Progenitor cell of endocrine pancreas (in vitro differentiated cells): ENCODE measurements around the gene CTXND1. TPM values are rescaled to one million over a fixed set of nuclear protein-coding genes. Genes with fewer than 3 reads are reported as not detected.

Source experiments
- DNase-seq: peaks from one replicate; pipeline ENCODE4 v3.0.0; 2021; ENCODE audit warnings: low spot score; ENCODE audit not compliant: unreplicated experiment
- H3K27ac Mint-ChIP-seq: 2 replicates; pipeline ENCODE4 v1.8.0; 2021; ENCODE audit warnings: mild to moderate bottlenecking, moderate library complexity, mixed read lengths
- H3K27me3 Mint-ChIP-seq: 2 replicates; pipeline ENCODE4 v1.8.0; 2021; ENCODE audit warnings: mixed read lengths
- H3K36me3 Mint-ChIP-seq: 2 replicates; pipeline ENCODE4 v1.8.0; 2022; ENCODE audit warnings: mixed read lengths; ENCODE audit not compliant: insufficient read depth
- H3K4me1 Mint-ChIP-seq: 2 replicates; pipeline ENCODE4 v1.8.0; 2021; ENCODE audit warnings: low read depth, mixed read lengths
- H3K4me3 Mint-ChIP-seq: 2 replicates; pipeline ENCODE4 v1.8.0; 2021; ENCODE audit warnings: low read depth, mild to moderate bottlenecking, moderate library complexity, mixed read lengths
- H3K9me3 Mint-ChIP-seq: 2 replicates; pipeline ENCODE4 v1.8.0; 2021; ENCODE audit warnings: low read depth, mixed read lengths
- total RNA-seq: library from RNA; stranded (reverse); gene quantifications from 2 replicates; pipeline ENCODE4 v1.2.1, GENCODE V29; 2021
- TF ChIP-seq, protein P1 (sequence below): fragments of 200-600 bp; sonication (generic); IDR thresholded peaks from one replicate; pipeline ENCODE4 v1.5.0; 2021; ENCODE audit warnings: antibody characterized with exemption, mild to moderate bottlenecking; ENCODE audit not compliant: unreplicated experiment

The CTXND1 gene
- total RNA-seq, 1 donor from 2014 or later: 1.1 TPM

DNA sequence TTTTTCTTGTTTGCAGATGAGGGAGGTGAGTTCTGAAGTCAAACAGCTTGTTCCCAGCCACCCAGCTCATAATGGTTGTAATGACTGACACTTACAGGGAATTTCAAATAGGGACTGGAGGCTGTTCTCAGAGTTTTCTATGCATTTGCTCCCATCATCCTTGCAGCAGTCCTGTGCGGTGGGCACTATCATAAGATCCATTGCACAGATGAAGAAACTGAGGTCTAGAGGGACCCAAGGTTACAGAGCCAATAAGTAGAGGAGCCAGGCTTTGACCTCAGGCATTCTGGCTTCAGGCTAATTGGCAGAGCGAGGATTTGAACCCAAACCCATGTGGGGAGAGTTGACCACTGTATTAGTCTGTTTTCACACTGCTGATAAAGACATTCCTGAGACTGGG, 66.9 kb downstream of the CTXND1 start:
- DNase-seq: no peak
- peak overlapping the region; percentile 7 for H3K27ac Mint-ChIP-seq
- TF ChIP-seq, protein P1, sequence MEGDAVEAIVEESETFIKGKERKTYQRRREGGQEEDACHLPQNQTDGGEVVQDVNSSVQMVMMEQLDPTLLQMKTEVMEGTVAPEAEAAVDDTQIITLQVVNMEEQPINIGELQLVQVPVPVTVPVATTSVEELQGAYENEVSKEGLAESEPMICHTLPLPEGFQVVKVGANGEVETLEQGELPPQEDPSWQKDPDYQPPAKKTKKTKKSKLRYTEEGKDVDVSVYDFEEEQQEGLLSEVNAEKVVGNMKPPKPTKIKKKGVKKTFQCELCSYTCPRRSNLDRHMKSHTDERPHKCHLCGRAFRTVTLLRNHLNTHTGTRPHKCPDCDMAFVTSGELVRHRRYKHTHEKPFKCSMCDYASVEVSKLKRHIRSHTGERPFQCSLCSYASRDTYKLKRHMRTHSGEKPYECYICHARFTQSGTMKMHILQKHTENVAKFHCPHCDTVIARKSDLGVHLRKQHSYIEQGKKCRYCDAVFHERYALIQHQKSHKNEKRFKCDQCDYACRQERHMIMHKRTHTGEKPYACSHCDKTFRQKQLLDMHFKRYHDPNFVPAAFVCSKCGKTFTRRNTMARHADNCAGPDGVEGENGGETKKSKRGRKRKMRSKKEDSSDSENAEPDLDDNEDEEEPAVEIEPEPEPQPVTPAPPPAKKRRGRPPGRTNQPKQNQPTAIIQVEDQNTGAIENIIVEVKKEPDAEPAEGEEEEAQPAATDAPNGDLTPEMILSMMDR: no peak
- H3K36me3 Mint-ChIP-seq: peaks cover 25% of the 10 kb centered on the region
- H3K4me3 Mint-ChIP-seq: no peak overlapping the region
- no peaks in the 10 kb centered on the region for H3K9me3 Mint-ChIP-seq
- H3K27me3 Mint-ChIP-seq: no peaks in the 10 kb centered on the region
- no peaks in the 10 kb centered on the region for H3K4me1 Mint-ChIP-seq

DNA sequence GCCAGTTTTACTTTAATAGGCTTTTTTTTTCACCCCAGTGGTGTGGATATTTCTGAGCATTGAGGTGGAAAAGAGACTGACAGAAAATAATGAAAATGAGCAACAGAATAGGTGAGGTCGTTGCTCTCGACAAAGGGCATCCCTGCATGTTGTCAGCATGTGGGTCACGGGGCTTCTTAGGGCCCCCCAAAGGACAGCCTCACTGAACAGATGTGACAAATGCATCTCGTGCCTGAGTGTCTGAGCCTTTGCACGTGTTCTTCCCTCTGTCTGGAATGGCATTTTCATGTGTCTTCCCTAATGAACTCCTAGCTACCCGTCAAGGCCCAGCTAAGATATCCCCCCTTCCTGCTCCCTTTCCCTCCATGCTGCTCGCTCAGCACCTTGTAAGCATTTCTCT, 67.5 kb downstream of the CTXND1 start:
- DNase-seq: no peak

DNA sequence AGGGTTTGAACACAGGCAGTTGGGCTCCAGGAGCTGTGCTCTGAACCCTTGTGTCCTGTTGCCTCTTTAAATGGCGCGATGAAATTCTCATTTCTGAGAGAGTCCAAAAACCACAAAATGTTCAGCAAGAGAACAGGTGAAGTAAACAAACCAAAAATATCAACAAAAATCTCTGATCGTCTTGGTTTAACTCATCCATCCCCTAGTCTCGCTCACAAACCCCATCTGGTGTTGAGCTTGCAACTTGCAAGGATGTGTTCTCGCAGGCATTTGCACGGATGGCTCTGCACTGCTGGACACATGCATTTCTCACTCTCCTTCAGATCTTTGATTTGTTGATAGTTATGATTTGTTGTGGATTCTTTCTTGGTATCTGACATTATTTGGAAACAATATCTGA, 68.1 kb downstream of the CTXND1 start:
- no peak for DNase-seq
- no peak overlapping the region for H3K4me3 Mint-ChIP-seq
- H3K36me3 Mint-ChIP-seq: peaks cover 25% of the 10 kb centered on the region

More for the DNA sequence above, 67.5 kb downstream of the CTXND1 start:
- no peaks in the 10 kb centered on the region for H3K4me1 Mint-ChIP-seq
- peaks cover 25% of the 10 kb centered on the region for H3K36me3 Mint-ChIP-seq
- no peaks in the 10 kb centered on the region for H3K27me3 Mint-ChIP-seq
- no peak overlapping the region for H3K27ac Mint-ChIP-seq
- no peaks in the 10 kb centered on the region for H3K9me3 Mint-ChIP-seq
- TF ChIP-seq, protein P1: no peak
- H3K4me3 Mint-ChIP-seq: no peak overlapping the region

DNA sequence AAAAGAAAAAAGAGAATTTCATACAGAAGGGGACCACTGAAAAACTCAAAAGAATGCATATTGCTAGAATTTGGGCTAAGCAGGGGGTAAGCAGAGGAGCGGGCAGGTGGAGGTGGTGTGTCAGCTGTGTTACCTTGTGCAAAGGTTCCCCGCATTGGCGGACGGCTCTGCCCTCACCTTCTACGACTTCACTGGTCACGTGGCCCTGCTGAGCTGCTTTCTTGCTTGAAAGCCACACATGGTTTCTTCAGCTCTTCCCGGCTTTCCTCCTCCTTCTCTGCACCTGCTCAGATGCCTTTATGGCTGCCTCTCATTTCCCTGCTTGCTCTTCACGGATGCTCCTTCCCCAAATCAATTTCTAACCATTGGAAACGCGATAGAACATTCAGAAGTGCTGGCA, 68.7 kb downstream of the CTXND1 start:
- no peak overlapping the region for H3K27ac Mint-ChIP-seq

More for the DNA sequence above, 68.1 kb downstream of the CTXND1 start:
- H3K27me3 Mint-ChIP-seq: no peaks in the 10 kb centered on the region
- no peak overlapping the region for H3K27ac Mint-ChIP-seq
- no peaks in the 10 kb centered on the region for H3K9me3 Mint-ChIP-seq
- no peaks in the 10 kb centered on the region for H3K4me1 Mint-ChIP-seq
- TF ChIP-seq, protein P1: peak; percentile 20

DNA sequence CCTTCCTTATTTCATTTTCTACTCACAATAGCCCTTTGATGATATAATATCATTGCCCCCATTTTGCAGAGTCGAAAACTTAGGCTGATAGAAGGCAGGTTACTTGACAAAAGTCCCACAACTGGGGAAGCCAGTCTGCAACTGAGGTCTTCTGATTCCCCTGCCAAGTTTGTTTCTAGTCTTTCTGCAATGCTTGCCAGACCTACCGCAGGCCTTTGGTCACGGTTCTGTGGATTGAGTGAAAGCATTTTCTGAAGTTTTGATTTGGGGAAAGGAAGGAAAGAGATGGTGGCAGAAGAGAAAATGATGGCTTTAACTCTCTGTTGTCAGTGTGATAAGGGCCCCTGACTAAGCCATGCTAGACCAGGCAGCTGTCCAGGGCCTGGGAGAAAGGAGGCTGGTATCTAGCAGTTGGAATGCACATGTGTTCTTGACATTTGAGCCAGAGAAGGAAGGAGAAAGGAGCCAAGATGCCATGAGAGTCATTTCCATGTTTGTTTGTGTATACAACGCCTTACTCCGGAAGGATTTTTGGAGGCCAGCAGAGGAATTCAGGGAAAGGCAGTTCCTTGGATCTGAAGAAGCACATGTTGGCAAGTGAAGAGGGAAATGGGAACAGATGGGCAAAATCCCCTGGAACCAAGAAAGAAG, 69.3 kb downstream of the CTXND1 start:
- Mint-ChIP-seq H3K4me3 (no peak overlapping the region), H3K4me1 (no peaks in the 10 kb centered on the region), H3K9me3 (no peaks in the 10 kb centered on the region), H3K27me3 (no peaks in the 10 kb centered on the region), H3K36me3 (peaks cover 25% of the 10 kb centered on the region), H3K27ac (no peak overlapping the region)
- TF ChIP-seq, protein P1: no peak
- DNase-seq: no peak

More for the DNA sequence above, 68.7 kb downstream of the CTXND1 start:
- TF ChIP-seq, protein P1: no peak
- Mint-ChIP-seq H3K4me1 (no peaks in the 10 kb centered on the region), H3K9me3 (no peaks in the 10 kb centered on the region), H3K27me3 (no peaks in the 10 kb centered on the region), H3K4me3 (no peak overlapping the region), H3K36me3 (peaks cover 25% of the 10 kb centered on the region)
- DNase-seq: no peak
